AG04450 (cell line): Measurements from ENCODE around the gene CCSER1. TPM values are rescaled to one million over a fixed set of nuclear protein-coding genes. Genes with fewer than 3 reads are reported as not detected.

Experiments
- CTCF ChIA-PET: fragments of 300-600, 350-600 bp; formaldehyde crosslinking; extraction: SDS; loops from one replicate; lab custom pipeline; 2022; ENCODE audit warnings: antibody characterized with exemption, inconsistent platforms; lab: Charles Lee
- POLR2A ChIA-PET: fragments of 350-600 bp; formaldehyde crosslinking; extraction: SDS; loops from one replicate; lab custom pipeline; 2021; ENCODE audit warnings: antibody characterized with exemption, inconsistent platforms; lab: Yijun Ruan, JAX
- DNase-seq: peaks from one replicate; pipeline ENCODE4 v3.0.0-alpha.2; 2011; ENCODE audit warnings: low read depth, low spot score
- H3K27ac ChIP-seq: one replicate; pipeline ENCODE4 v1.5.1; 2012; ENCODE audit warnings: low read depth, low read length, control low read depth
- H3K27me3 ChIP-seq: one replicate; pipeline ENCODE4 v1.6.0; 2012; ENCODE audit warnings: low read length; ENCODE audit not compliant: control insufficient read depth, insufficient read depth
- H3K4me3 ChIP-seq: 2 replicates; pipeline ENCODE4 v1.5.1; 2011; ENCODE audit warnings: mild to moderate bottlenecking, low read depth, low read length, control low read depth
- H3K9me3 ChIP-seq: 2 replicates; pipeline ENCODE4 v1.5.1; 2012; ENCODE audit warnings: low read length; ENCODE audit not compliant: control insufficient read depth, insufficient read depth
- CTCF ChIP-seq: IDR thresholded peaks from 2 replicates; pipeline ENCODE4 v1.5.1; 2011; ENCODE audit warnings: low read depth, low read length, control low read depth, inconsistent platforms
- polyA plus RNA-seq: library from polyadenylated mRNA; depleted of rRNA; stranded (reverse); fragments of >200 nt; gene quantifications from 2 replicates; pipeline ENCODE4 v1.2.3, GENCODE V29; 2011

The CCSER1 gene
- polyA plus RNA-seq, 1 experiment: not detected

GRCh38 chr4:91422011-91422410 lies 1294.8 kb downstream of the CCSER1 start:
- ChIA-PET POLR2A (no interaction called here), CTCF (no interaction called here)
- H3K4me3 ChIP-seq: no peak overlapping the region
- no peak overlapping the region for H3K27ac ChIP-seq
- no peaks in the 10 kb centered on the region for H3K27me3 ChIP-seq
- H3K9me3 ChIP-seq: peaks cover 5% of the 10 kb centered on the region; the same call in 1 of the 2 replicates
- DNase-seq: no peak
- TF ChIP-seq CTCF: no peak

GRCh38 chr4:91426725-91427124 lies 1299.5 kb downstream of the CCSER1 start:
- POLR2A ChIA-PET: no interaction called here
- Histone ChIP-seq H3K27ac (no peak overlapping the region), H3K27me3 (no peaks in the 10 kb centered on the region), H3K9me3 (peaks cover 8% of the 10 kb centered on the region; the same call in 1 of the 2 replicates), H3K4me3 (no peak overlapping the region)
- DNase-seq: no peak
- CTCF ChIA-PET: interaction anchor here (0.6 kb wide), 1 partner anchor 1146 kb away, joined by 3 read pairs; no protein-coding TSS in a partner anchor
- TF ChIP-seq CTCF: no peak

GRCh38 chr4:91427171-91427570 lies 1300.0 kb downstream of the CCSER1 start:
- Histone ChIP-seq H3K9me3 (peaks cover 8% of the 10 kb centered on the region; the same call in 1 of the 2 replicates), H3K27ac (no peak overlapping the region), H3K27me3 (no peaks in the 10 kb centered on the region), H3K4me3 (no peak overlapping the region)
- DNase-seq: no peak
- ChIA-PET POLR2A (no interaction called here), CTCF (interaction anchor here (0.6 kb wide), 1 partner anchor 1146 kb away, joined by 3 read pairs; no protein-coding TSS in a partner anchor)
- no peak for TF ChIP-seq CTCF

GRCh38 chr4:91434631-91435030 lies 1307.4 kb downstream of the CCSER1 start:
- TF ChIP-seq CTCF: no peak
- no peak overlapping the region for H3K4me3 ChIP-seq
- POLR2A ChIA-PET: no interaction called here
- no peak for DNase-seq
- CTCF ChIA-PET: no interaction called here
- no peaks in the 10 kb centered on the region for H3K27me3 ChIP-seq
- peaks cover 4% of the 10 kb centered on the region; the same call in 1 of the 2 replicates for H3K9me3 ChIP-seq
- H3K27ac ChIP-seq: no peak overlapping the region

- ChIA-PET POLR2A (no interaction called here), CTCF (no interaction called here)
- Histone ChIP-seq H3K27ac (no peak overlapping the region), H3K27me3 (no peaks in the 10 kb centered on the region), H3K4me3 (no peak overlapping the region), H3K9me3 (no peaks in the 10 kb centered on the region; the same call in 1 of the 2 replicates)
- no peak for DNase-seq
- no peak for TF ChIP-seq CTCF
Observed at GRCh38 chr4:91436556-91436955, 1309.4 kb downstream of the CCSER1 start.
